HG03025 (cell line): Measurements from ENCODE around the gene DTX3L.
"Not testable (repeated sequence)": the region's sequence is repeated elsewhere in the genome, so short reads cannot be mapped to it uniquely, and the experiment has no call there.

Experiments
- ATAC-seq: cut with Tn5 transposase; IDR thresholded peaks from one replicate; pipeline ENCODE4 v1.9.1; 2021; ENCODE audit warnings: mild to moderate bottlenecking, moderate library complexity; ENCODE audit not compliant: unreplicated experiment, low FRiP score

DTX3L gene

GRCh38 chr3:122560680-122561079 lies 3.5 kb upstream of the DTX3L start:
- ATAC-seq, result no peak

GRCh38 chr3:122562923-122563716 lies 1.0 kb upstream of the DTX3L start:
- ATAC-seq, result no peak

GRCh38 chr3:122563717-122564025 lies 467 bp upstream of the DTX3L start:
- ATAC-seq, result no peak

GRCh38 chr3:122568131-122568530 lies 4.0 kb downstream of the DTX3L start:
- not testable (repeated sequence) for ATAC-seq

- no peak for ATAC-seq
Observed at GRCh38 chr3:122568755-122569154, 4.6 kb downstream of the DTX3L start.

GRCh38 chr3:122572940-122573412 lies 8.8 kb downstream of the DTX3L start:
- ATAC-seq, result no peak

GRCh38 chr3:122576174-122576940 lies 12.2 kb downstream of the DTX3L start:
- ATAC-seq, result peak; percentile 72

- no peak for ATAC-seq
Observed at GRCh38 chr3:122577409-122578031, 13.4 kb downstream of the DTX3L start, which contains the start of gene PARP15. PARP15 (plus strand) TSS chr3:122577650; CDS start chr3:122577668, 18 bp downstream.

GRCh38 chr3:122578069-122578740 lies 14.1 kb downstream of the DTX3L start:
- no peak for ATAC-seq

GRCh38 chr3:122580470-122580869 lies 16.3 kb downstream of the DTX3L start:
- no peak for ATAC-seq

- ATAC-seq, result no peak
Observed at GRCh38 chr3:122581622-122582021, 17.5 kb downstream of the DTX3L start.

- ATAC-seq, result no peak
Observed at GRCh38 chr3:122582390-122582789, 18.3 kb downstream of the DTX3L start.

- no peak for ATAC-seq
Observed at GRCh38 chr3:122586098-122586497, 22.0 kb downstream of the DTX3L start.

GRCh38 chr3:122586773-122587485 lies 22.8 kb downstream of the DTX3L start:
- ATAC-seq, result no peak

- ATAC-seq, result no peak
Observed at GRCh38 chr3:122587572-122587971, 23.4 kb downstream of the DTX3L start.

GRCh38 chr3:122589297-122589696 lies 25.2 kb downstream of the DTX3L start:
- ATAC-seq, result no peak

GRCh38 chr3:122590610-122591009 lies 26.5 kb downstream of the DTX3L start:
- ATAC-seq, result no peak

- no peak for ATAC-seq
Observed at GRCh38 chr3:122594025-122594424, 29.9 kb downstream of the DTX3L start.

GRCh38 chr3:122598151-122598550 lies 34.0 kb downstream of the DTX3L start:
- no peak for ATAC-seq

- ATAC-seq, result no peak
Observed at GRCh38 chr3:122598556-122598955, 34.4 kb downstream of the DTX3L start.
